NB4 (cell line): ENCODE data around the gene FLNB.

Experiments
- MYC ChIP-seq: IDR thresholded peaks from 2 replicates; pipeline ENCODE4 v1.6.1; 2011; ENCODE audit warnings: low read depth, low read length
- POLR2A ChIP-seq: IDR thresholded peaks from 2 replicates; pipeline ENCODE4 v1.6.1; 2011; ENCODE audit warnings: mild to moderate bottlenecking; ENCODE audit not compliant: insufficient read length; ENCODE audit errors: extremely low read depth
- TF ChIP-seq, protein P1 (sequence below): IDR thresholded peaks from one replicate; pipeline ENCODE4 v1.5.1; 2012; ENCODE audit warnings: low read depth, low read length

DNA sequence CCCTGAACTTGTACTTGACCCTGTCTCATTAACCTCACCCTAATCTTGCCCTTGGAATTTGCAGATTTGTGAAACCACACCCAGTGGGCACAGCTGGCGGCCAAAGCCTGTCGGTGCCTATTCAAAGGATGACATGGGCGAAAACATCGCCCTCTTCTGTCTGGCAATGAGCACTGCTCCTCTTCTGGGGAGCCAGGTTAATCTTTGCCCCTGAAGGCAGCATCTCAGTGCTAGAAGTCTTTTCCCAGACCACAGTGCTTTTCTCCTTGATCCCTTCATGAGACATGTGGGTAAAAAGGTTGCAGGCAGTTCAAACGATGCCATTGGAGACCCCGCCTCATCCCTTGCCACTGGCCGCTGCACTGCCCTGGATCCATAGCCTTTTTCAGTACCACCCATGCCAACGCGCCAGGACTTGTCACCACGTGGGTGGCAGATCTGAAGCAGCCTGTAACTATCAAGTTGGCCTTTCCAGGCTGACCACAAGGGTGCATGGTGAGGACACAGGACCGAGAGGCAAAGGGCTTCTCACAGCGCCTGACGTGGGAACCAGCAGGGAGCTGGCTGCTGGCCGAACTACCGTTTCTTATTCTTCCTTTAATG lies 209.1 kb downstream of the FLNB start:
- TF ChIP-seq POLR2A (no peak), MYC (peak; percentile 29; the same call in 1 of the 2 replicates)
- TF ChIP-seq, protein P1, sequence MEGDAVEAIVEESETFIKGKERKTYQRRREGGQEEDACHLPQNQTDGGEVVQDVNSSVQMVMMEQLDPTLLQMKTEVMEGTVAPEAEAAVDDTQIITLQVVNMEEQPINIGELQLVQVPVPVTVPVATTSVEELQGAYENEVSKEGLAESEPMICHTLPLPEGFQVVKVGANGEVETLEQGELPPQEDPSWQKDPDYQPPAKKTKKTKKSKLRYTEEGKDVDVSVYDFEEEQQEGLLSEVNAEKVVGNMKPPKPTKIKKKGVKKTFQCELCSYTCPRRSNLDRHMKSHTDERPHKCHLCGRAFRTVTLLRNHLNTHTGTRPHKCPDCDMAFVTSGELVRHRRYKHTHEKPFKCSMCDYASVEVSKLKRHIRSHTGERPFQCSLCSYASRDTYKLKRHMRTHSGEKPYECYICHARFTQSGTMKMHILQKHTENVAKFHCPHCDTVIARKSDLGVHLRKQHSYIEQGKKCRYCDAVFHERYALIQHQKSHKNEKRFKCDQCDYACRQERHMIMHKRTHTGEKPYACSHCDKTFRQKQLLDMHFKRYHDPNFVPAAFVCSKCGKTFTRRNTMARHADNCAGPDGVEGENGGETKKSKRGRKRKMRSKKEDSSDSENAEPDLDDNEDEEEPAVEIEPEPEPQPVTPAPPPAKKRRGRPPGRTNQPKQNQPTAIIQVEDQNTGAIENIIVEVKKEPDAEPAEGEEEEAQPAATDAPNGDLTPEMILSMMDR = peak; percentile 89
